Measurements from ENCODE around the gene ALOX15B. TPM values are rescaled to one million over a fixed set of nuclear protein-coding genes. Genes with fewer than 3 reads are reported as not detected.

ALOX15B gene
- polyA plus RNA-seq, 3 donors, result 1.7 to 2.8 (median 2.0) TPM

- Histone ChIP-seq H4K20me1 (ENCODE audit: insufficient read depth, low read length) (no peaks in the 10 kb centered on the region), H3K27ac (ENCODE audit: low read depth in 1 of 2, low read length in 2 of 2) (no peak overlapping the region), H3K4me3 (replicated peaks in 1 of 3; ENCODE audit: low read depth in 2 of 3, low read length in 3 of 3) (no peak overlapping the region), H3K9me3 (replicated peaks in 1 of 2; ENCODE audit: control insufficient read depth in 1 of 2, insufficient read depth in 1 of 2, low read length in 2 of 2) (no peaks in the 10 kb centered on the region), H3K27me3 (ENCODE audit: control insufficient read depth in 2 of 2, insufficient read depth in 2 of 2, low read length in 2 of 2) (peaks cover 0 to 12% of the 10 kb centered on the region in 2 donors), H3K4me2 (replicated peaks; ENCODE audit: extremely low read depth, low read length, poor library complexity, severe bottlenecking) (no peak overlapping the region), H2AFZ (ENCODE audit: insufficient read depth, low read depth, low read length, poor library complexity, severe bottlenecking) (no peak overlapping the region), H3K4me1 (ENCODE audit: control insufficient read depth in 1 of 2, insufficient read depth in 2 of 2, low read length in 2 of 2) (peaks cover 12 to 21% of the 10 kb centered on the region in 2 donors), H3K79me2 (ENCODE audit: insufficient read depth, low read length) (no peaks in the 10 kb centered on the region), H3K36me3 (replicated peaks in 1 of 2; ENCODE audit: control insufficient read depth in 1 of 2, insufficient read depth in 2 of 2, low read length in 2 of 2) (no peaks in the 10 kb centered on the region), H3K9ac (ENCODE audit: insufficient read depth, low read length, poor library complexity, severe bottlenecking) (no peak overlapping the region)
- peak overlapping the region in 1 of 2 donors; percentile 22 for H3K4me3 Mint-ChIP-seq
- DNase-seq, result no peak
- no CpG with 5 or more reads among the region's 1 CpG for WGBS (ENCODE audit: insufficient coverage)
- H3K9me3 Mint-ChIP-seq, result peaks cover 2 to 10% (median 5%) of the 10 kb centered on the region in 7 donors
- intact Hi-C loops (cut with micrococcal nuclease), result no loop called here
- no peak for TF ChIP-seq CTCF (IDR thresholded peaks at IDR 0.05)
- H3K36me3 Mint-ChIP-seq, result no peaks in the 10 kb centered on the region
- peak overlapping the region in 1 of 7 donors; percentile 12 for H3K27ac Mint-ChIP-seq
- H3K4me1 Mint-ChIP-seq, result peaks cover 28% of the 10 kb centered on the region
- H3K27me3 Mint-ChIP-seq (ENCODE audit: low read depth in 3 of 3), result peaks cover 15 to 23% (median 22%) of the 10 kb centered on the region in 3 donors
Observed at GRCh38 chr17:8005357-8005756, 33.5 kb upstream of the ALOX15B start.

- no peak for TF ChIP-seq CTCF (IDR thresholded peaks at IDR 0.05)
- H3K9me3 ChIP-seq (replicated peaks in 1 of 2; ENCODE audit: control insufficient read depth in 1 of 2, insufficient read depth in 1 of 2, low read length in 2 of 2), result no peaks in the 10 kb centered on the region
- H3K9ac ChIP-seq (ENCODE audit: insufficient read depth, low read length, poor library complexity, severe bottlenecking), result no peak overlapping the region
- no peak overlapping the region for H2AFZ ChIP-seq (ENCODE audit: insufficient read depth, low read depth, low read length, poor library complexity, severe bottlenecking)
- no peak overlapping the region for H3K4me2 ChIP-seq (replicated peaks; ENCODE audit: extremely low read depth, low read length, poor library complexity, severe bottlenecking)
- Mint-ChIP-seq H3K4me1 (peaks cover 24% of the 10 kb centered on the region), H3K36me3 (no peaks in the 10 kb centered on the region), H3K27me3 (ENCODE audit: low read depth in 3 of 3) (peaks cover 18 to 26% (median 25%) of the 10 kb centered on the region in 3 donors), H3K4me3 (peak overlapping the region in 1 of 2 donors; percentile 30), H3K9me3 (peaks cover 2 to 10% (median 5%) of the 10 kb centered on the region in 7 donors), H3K27ac (no peak overlapping the region)
- peaks cover 0 to 12% of the 10 kb centered on the region in 2 donors for H3K27me3 ChIP-seq (ENCODE audit: control insufficient read depth in 2 of 2, insufficient read depth in 2 of 2, low read length in 2 of 2)
- H3K27ac ChIP-seq (ENCODE audit: low read depth in 1 of 2, low read length in 2 of 2), result no peak overlapping the region
- intact Hi-C loops (cut with micrococcal nuclease), result no loop called here
- peaks cover 12 to 18% of the 10 kb centered on the region in 2 donors for H3K4me1 ChIP-seq (ENCODE audit: control insufficient read depth in 1 of 2, insufficient read depth in 2 of 2, low read length in 2 of 2)
- WGBS (ENCODE audit: insufficient coverage), result over 99% methylated on average over 30 of the region's 30 CpGs
- no peak overlapping the region for H3K4me3 ChIP-seq (replicated peaks in 1 of 3; ENCODE audit: low read depth in 2 of 3, low read length in 3 of 3)
- H3K36me3 ChIP-seq (replicated peaks in 1 of 2; ENCODE audit: control insufficient read depth in 1 of 2, insufficient read depth in 2 of 2, low read length in 2 of 2), result no peaks in the 10 kb centered on the region
- peak in 1 of 3 donors; percentile 49 for DNase-seq
- no peaks in the 10 kb centered on the region for H3K79me2 ChIP-seq (ENCODE audit: insufficient read depth, low read length)
- H4K20me1 ChIP-seq (ENCODE audit: insufficient read depth, low read length), result no peaks in the 10 kb centered on the region
Observed at GRCh38 chr17:8005967-8006730, 32.7 kb upstream of the ALOX15B start.
